Measurements from ENCODE around the gene VAV3. TPM values are rescaled to one million over a fixed set of nuclear protein-coding genes. Genes with fewer than 3 reads are reported as not detected.
A peak's percentile ranks its signal among the peaks of the same experiment; 100 is the strongest.

VAV3 gene
- total RNA-seq, 1 donor from 2014 or later, result 39.3 TPM

DNA sequence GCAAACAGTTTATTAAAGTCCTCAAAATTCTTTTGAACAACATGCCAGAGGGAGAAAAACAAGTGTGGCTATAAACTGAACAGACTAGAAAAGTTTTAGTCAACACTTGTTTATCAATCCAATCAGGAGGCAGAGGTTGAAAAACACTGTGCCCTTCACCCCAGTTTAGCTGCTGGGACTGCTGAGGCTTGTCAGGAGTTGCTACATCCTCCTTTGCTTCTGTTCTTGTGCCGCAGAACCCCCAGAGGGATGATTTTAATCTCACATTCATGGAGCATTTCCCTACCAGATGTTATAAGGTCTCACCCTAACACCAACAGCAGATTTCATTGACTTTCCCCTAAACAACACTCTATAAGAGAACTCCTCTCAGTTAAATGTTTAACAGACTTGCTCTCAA is 321.2 kb downstream of the VAV3 start:
- no peak for DNase-seq

DNA sequence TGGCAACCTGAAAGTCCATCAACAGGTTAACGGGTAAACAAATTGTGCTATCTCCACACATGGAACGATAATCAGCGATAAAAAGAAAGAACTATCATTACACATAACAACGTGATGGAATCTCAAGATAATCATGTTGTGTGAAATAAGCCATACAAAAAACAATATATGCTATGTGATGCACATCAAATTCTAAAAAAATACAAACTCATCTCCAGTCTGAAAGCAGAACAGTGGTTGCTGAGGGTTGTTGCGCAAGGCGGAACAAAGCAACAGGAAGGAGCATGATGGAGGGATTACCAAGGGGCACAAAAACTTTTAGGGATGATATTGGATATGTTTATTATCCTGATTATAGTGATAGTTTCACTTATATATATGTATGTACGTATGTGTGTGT is 324.8 kb downstream of the VAV3 start:
- DNase-seq, result no peak

GRCh38 chr1:107637101-107637500 is 327.9 kb downstream of the VAV3 start:
- DNase-seq, result no peak

GRCh38 chr1:107633596-107633995 is 331.4 kb downstream of the VAV3 start:
- DNase-seq, result no peak

GRCh38 chr1:107626073-107626796 is 338.7 kb downstream of the VAV3 start:
- peak; percentile 50 for DNase-seq

GRCh38 chr1:107625405-107626029 is 339.5 kb downstream of the VAV3 start:
- no peak for DNase-seq

DNA sequence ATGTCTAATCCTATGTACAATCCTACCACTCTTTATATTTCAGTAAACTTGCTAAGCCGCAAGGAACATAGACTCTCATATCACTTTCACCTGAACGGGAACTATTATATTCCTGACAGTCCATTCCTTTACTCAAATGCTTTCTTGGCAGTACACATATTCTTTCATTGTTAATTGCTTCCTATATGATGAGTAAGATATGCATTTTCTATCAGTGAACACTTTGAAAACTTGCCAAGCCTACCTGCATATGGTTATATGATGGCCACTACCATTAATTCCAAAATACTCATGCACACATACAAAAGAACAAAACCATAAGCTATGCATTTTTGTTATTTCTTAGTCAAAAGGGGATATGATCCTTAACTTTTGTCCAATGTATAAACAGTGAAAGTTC is 341.5 kb downstream of the VAV3 start:
- DNase-seq, result no peak

DNA sequence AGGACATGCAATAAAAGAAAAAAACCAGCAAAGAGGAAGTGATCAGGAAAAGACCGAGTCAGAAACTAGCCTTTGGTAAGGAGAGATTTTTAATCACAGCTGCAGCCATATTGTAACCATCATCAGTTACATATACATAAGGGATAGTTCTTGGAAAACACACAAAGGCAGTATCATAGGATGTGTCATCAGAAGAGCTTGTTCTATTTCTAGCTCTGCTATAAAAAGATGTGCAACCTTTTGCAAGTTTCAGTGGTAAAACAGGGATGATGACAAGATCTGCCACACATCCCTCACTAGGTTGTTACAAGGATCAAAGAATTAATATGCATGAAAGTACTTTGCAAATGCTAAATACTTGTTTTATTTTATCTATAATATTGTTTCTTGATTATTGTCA is 342.0 kb downstream of the VAV3 start:
- no peak for DNase-seq

DNA sequence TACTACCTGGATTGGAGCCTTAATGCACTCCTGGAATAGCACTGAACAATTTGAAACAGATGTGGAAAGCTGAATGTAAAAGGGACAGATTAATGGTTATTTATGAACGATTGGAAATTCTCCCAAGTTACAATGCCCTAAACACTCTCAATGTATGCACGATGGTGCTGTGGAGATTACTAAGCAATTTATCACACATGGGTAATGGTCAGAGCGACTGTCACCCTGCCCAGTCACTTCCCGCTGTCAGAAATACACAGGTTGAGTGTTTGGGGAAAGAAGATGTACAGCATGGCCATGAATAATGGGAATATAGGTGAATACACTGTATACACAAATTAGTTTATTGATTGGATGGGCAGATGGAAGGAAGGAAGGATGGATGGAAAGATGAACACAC is 342.4 kb downstream of the VAV3 start:
- no peak for DNase-seq

- DNase-seq, result no peak
Observed at GRCh38 chr1:107620753-107621152, 344.2 kb downstream of the VAV3 start.

GRCh38 chr1:107618539-107618938 is 346.4 kb downstream of the VAV3 start:
- DNase-seq, result no peak

GRCh38 chr1:107617921-107618320 is 347.1 kb downstream of the VAV3 start:
- no peak for DNase-seq

DNA sequence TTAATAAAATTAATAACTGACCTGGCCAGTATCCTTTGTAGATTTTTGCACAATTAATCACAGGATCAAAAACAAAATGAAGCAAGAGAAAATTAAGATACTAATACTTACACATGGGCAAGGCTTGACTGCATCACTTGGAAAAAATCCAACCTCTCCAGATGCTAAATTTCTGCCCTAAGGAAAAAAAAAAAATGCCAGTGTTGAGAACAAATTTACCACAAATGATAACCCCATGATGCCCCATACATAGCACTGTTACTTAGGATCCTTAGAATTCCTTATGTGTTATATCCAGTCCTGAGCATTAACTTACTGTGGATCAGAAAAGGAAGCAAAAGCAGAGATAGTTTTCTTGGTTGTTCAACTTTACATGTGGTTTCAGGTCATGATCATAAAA is 347.5 kb downstream of the VAV3 start:
- no peak for DNase-seq

GRCh38 chr1:107609808-107610207 is 355.2 kb downstream of the VAV3 start:
- no peak for DNase-seq

DNA sequence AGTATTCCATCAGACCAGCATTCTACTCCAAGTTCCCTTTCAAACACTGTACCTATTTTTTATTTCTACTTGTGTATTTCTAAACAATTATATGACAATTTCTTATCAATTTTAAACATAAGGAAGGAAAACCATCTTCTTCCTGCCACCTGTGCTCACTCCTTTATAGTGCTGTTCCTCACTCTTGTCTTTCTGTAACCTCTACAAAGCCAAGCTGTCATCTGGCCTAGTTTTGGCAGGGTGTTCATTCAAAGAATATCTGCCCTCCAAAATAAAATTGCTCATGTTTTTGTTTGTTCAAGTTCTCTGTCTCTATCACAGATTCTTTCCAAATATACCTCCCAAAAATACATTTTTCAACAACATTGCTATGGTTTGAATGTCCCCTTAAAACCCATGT is 360.2 kb downstream of the VAV3 start:
- DNase-seq, result no peak

GRCh38 chr1:107600607-107601160 is 364.3 kb downstream of the VAV3 start:
- no peak for DNase-seq

- no peak for DNase-seq
Observed at GRCh38 chr1:107599220-107599619, 365.8 kb downstream of the VAV3 start.

DNA sequence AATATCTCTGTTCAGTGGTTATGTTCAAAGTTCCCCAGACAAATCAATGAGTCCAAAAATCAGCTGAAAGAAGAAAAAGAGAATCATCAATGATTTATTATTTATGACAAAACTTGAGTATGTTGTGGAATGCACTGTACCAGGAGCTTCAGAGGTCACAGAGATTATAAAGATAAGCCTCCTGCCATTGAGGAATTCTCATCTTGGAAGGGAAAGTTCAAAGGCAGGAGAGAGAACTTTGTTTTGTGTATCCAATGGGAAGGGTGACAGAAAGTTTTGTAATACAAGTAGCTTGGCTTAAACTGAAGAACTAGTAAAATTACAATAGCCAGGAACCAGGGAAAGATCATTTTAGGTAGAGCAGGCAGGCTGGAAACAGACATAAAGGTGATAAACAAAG is 367.7 kb downstream of the VAV3 start:
- DNase-seq, result no peak

GRCh38 chr1:107594536-107594935 is 370.4 kb downstream of the VAV3 start:
- DNase-seq, result no peak

GRCh38 chr1:107593501-107594209 is 371.3 kb downstream of the VAV3 start:
- DNase-seq, result no peak

DNA sequence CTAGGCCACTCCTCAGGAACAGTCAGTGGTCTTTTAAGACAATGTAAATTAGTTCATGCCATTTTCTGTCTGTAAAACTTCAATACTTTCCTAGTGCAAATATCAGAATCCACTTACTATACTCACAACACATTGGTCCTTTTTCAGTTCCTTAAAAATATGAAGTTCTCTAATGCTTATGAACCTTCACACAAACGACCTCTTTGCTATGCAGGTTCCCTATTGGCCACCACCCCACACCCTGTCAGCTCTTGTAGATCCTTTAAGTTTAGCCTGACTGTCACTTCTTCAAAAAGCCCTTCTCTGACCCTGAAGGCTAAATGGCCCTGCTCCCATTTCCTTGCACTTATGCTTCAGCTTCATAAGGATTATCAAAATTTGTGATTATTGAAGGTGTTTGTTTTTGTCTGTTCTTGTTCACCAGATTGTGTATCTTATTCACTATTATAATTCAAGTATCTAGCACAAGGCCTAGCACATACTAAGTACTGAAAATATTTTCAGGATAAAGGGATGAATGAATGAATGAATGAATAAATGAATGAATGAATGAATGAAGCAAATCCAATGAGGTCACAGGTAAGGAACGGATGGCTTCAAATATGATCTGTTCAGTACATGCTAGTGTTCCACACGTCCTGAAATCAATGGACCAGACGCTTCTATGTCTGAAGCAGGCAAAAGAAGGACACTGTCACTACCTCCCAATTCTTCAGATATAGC is 373.9 kb downstream of the VAV3 start:
- DNase-seq, result no peak

- DNase-seq, result no peak
Observed at GRCh38 chr1:107590087-107590486, 374.9 kb downstream of the VAV3 start.

DNA sequence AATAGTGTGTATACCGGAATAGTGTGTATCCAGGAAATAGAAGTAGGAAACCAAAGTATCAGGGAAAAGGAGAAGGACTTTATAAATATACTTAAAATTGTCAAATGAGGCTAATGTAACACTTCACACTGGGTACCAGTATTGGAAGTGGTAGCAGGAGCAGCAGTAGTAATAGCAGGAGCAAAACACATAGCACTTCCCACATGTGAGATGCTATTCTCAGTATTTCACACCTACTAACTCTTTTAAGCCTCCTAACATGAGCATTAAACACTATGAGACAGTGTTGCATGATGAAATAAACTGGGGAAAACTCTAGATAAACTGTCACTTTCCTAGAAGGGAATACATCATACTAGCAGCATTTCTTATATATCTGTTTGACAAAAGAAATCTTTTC is 376.7 kb downstream of the VAV3 start:
- DNase-seq, result no peak

All from skin of body (tissue), 2 donors.